Muscle of leg (tissue), 11 donors: Measurements from ENCODE around the gene STIM1. TPM values are rescaled to one million over a fixed set of nuclear protein-coding genes. Genes with fewer than 3 reads are reported as not detected.
"Not testable (repeated sequence)": the region's sequence is repeated elsewhere in the genome, so short reads cannot be mapped to it uniquely, and the experiment has no call there.

Experiments used
- DNase-seq: peaks from one replicate; pipeline ENCODE4 v3.0.0; 2013
- H3K27ac ChIP-seq: one replicate; pipeline ENCODE4 v1.5.1; 2013; ENCODE audit warnings: mild to moderate bottlenecking, low read length, control low read depth
- H3K27me3 ChIP-seq: one replicate; pipeline ENCODE4 v1.6.1; 2013; ENCODE audit warnings: low read length; ENCODE audit not compliant: control insufficient read depth, insufficient read depth
- H3K36me3 ChIP-seq: one replicate; pipeline ENCODE4 v1.6.1; 2013; ENCODE audit warnings: low read length; ENCODE audit not compliant: control insufficient read depth, insufficient read depth
- H3K4me1 ChIP-seq: one replicate; pipeline ENCODE4 v1.6.1; 2013; ENCODE audit warnings: low read length; ENCODE audit not compliant: control insufficient read depth, insufficient read depth
- H3K4me3 ChIP-seq: one replicate; pipeline ENCODE4 v1.5.1; 2013; ENCODE audit warnings: low read length, control low read depth
- H3K9me3 ChIP-seq: replicated peaks from 2 replicates; pipeline ENCODE4 v1.6.1; 2013; ENCODE audit warnings: low read depth, low read length; ENCODE audit not compliant: control insufficient read depth
- WGBS: methylation state at CpG from one replicate; pipeline ENCODE4 v1.1.5; 2013; ENCODE audit warnings: missing lambda C conversion rate; ENCODE audit not compliant: insufficient coverage; 5-methylcytosine and 5-hydroxymethylcytosine counted together
- polyA plus RNA-seq, 8 donors: library from polyadenylated mRNA; unstranded; fragments of 120-200 nt; gene quantifications; one replicate each; pipeline versions ENCODE4 v1.2.1 to v1.2.3, GENCODE V29; 2013; ENCODE audit warnings: inconsistent platforms in 1 of 8, low replicate concordance in 1 of 8; ENCODE audit not compliant: insufficient read length in 8 of 8, insufficient read depth in 1 of 8
- total RNA-seq: library from RNA; stranded (reverse); fragments of 120-200 nt; gene quantifications from one replicate; pipeline ENCODE4 v1.2.4, GENCODE V29; 2013

Gene STIM1
- total and polyA plus RNA-seq, 9 donors = 40.7 to 108 (median 76.4) TPM

- Histone ChIP-seq H3K27ac (no peak overlapping the region), H3K4me1 (peaks cover 8% of the 10 kb centered on the region), H3K27me3 (no peaks in the 10 kb centered on the region), H3K4me3 (no peak overlapping the region), H3K36me3 (no peaks in the 10 kb centered on the region), H3K9me3 (no peaks in the 10 kb centered on the region)
- no peak for DNase-seq
Measured at GRCh38 chr11:4008116-4008515, 152.7 kb downstream of the STIM1 start.

- H3K36me3 ChIP-seq, H3K9me3 ChIP-seq, H3K4me1 ChIP-seq, H3K27me3 ChIP-seq, H3K27ac ChIP-seq, H3K4me3 ChIP-seq, DNase-seq: not testable (repeated sequence)
- WGBS = 100% methylated on average over 5 of the region's 9 CpGs
Measured at GRCh38 chr11:4016602-4017001, 161.1 kb downstream of the STIM1 start.

- Histone ChIP-seq H3K9me3 (peaks cover 3% of the 10 kb centered on the region), H3K27ac (no peak overlapping the region), H3K36me3 (no peaks in the 10 kb centered on the region), H3K4me1 (no peaks in the 10 kb centered on the region), H3K4me3 (no peak overlapping the region), H3K27me3 (no peaks in the 10 kb centered on the region)
- 96% methylated on average over 2 of the region's 3 CpGs for WGBS
- DNase-seq = no peak
Measured at GRCh38 chr11:4017129-4017528, 161.7 kb downstream of the STIM1 start.

- no peaks in the 10 kb centered on the region for H3K4me1 ChIP-seq
- 91% methylated on average over 1 of the region's 2 CpGs for WGBS
- no peak overlapping the region for H3K4me3 ChIP-seq
- no peak overlapping the region for H3K27ac ChIP-seq
- H3K36me3 ChIP-seq = no peaks in the 10 kb centered on the region
- H3K27me3 ChIP-seq = no peaks in the 10 kb centered on the region
- no peak for DNase-seq
- peaks cover 3% of the 10 kb centered on the region for H3K9me3 ChIP-seq
Measured at GRCh38 chr11:4018641-4019040, 163.2 kb downstream of the STIM1 start.

GRCh38 chr11:4019891-4020290 lies 164.4 kb downstream of the STIM1 start:
- Histone ChIP-seq H3K4me1 (peaks cover 4% of the 10 kb centered on the region), H3K36me3 (no peaks in the 10 kb centered on the region)
- no CpG with 5 or more reads among the region's 3 CpGs for WGBS

GRCh38 chr11:4022669-4023068 lies 167.2 kb downstream of the STIM1 start:
- H3K4me1 ChIP-seq = peaks cover 12% of the 10 kb centered on the region
- WGBS = 81% methylated on average over 3 of the region's 5 CpGs
- no peak overlapping the region for H3K27ac ChIP-seq
- no peaks in the 10 kb centered on the region for H3K36me3 ChIP-seq
- H3K9me3 ChIP-seq = peaks cover 3% of the 10 kb centered on the region
- no peak for DNase-seq
- H3K4me3 ChIP-seq = no peak overlapping the region
- H3K27me3 ChIP-seq = no peaks in the 10 kb centered on the region

More at GRCh38 chr11:4019891-4020290, 164.4 kb downstream of the STIM1 start:
- Histone ChIP-seq H3K9me3 (peaks cover 3% of the 10 kb centered on the region), H3K27ac (no peak overlapping the region), H3K27me3 (no peaks in the 10 kb centered on the region), H3K4me3 (no peak overlapping the region)
- no peak for DNase-seq

- WGBS = 6% methylated on average over 2 of the region's 3 CpGs
- Histone ChIP-seq H3K4me3 (no peak overlapping the region), H3K27me3 (no peaks in the 10 kb centered on the region), H3K4me1 (peaks cover 12% of the 10 kb centered on the region), H3K36me3 (no peaks in the 10 kb centered on the region), H3K27ac (peak overlapping the region; percentile 82), H3K9me3 (peaks cover 3% of the 10 kb centered on the region)
- DNase-seq = peak; percentile 78
Measured at GRCh38 chr11:4025248-4025966, 169.9 kb downstream of the STIM1 start.

- Histone ChIP-seq H3K4me1 (peaks cover 12% of the 10 kb centered on the region), H3K27ac (peak overlapping the region; percentile 82), H3K36me3 (no peaks in the 10 kb centered on the region), H3K27me3 (no peaks in the 10 kb centered on the region), H3K9me3 (peaks cover 3% of the 10 kb centered on the region), H3K4me3 (no peak overlapping the region)
- DNase-seq = peak; percentile 87
- WGBS = 20% methylated on average over 1 of the region's 2 CpGs
Measured at GRCh38 chr11:4025967-4026324, 170.5 kb downstream of the STIM1 start.

GRCh38 chr11:4026389-4026788 lies 170.9 kb downstream of the STIM1 start:
- Histone ChIP-seq H3K4me3 (no peak overlapping the region), H3K27ac (peak overlapping the region; percentile 82), H3K9me3 (peaks cover under 1% of the 10 kb centered on the region), H3K36me3 (no peaks in the 10 kb centered on the region), H3K27me3 (no peaks in the 10 kb centered on the region), H3K4me1 (peaks cover 12% of the 10 kb centered on the region)
- DNase-seq = no peak
- WGBS = no CpG with 5 or more reads among the region's 1 CpG

GRCh38 chr11:4027746-4028145 lies 172.3 kb downstream of the STIM1 start:
- DNase-seq = no peak
- WGBS = no CpG with 5 or more reads among the region's 1 CpG
- peaks cover 12% of the 10 kb centered on the region for H3K4me1 ChIP-seq
- H3K36me3 ChIP-seq = no peaks in the 10 kb centered on the region
- no peaks in the 10 kb centered on the region for H3K27me3 ChIP-seq
- H3K27ac ChIP-seq = no peak overlapping the region
- H3K4me3 ChIP-seq = no peak overlapping the region
- no peaks in the 10 kb centered on the region for H3K9me3 ChIP-seq

GRCh38 chr11:4030197-4030596 lies 174.7 kb downstream of the STIM1 start:
- Histone ChIP-seq H3K4me1 (peaks cover 7% of the 10 kb centered on the region), H3K36me3 (no peaks in the 10 kb centered on the region), H3K27me3 (no peaks in the 10 kb centered on the region), H3K9me3 (peaks cover 3% of the 10 kb centered on the region), H3K27ac (no peak overlapping the region), H3K4me3 (no peak overlapping the region)
- no peak for DNase-seq
- no CpG with 5 or more reads among the region's 3 CpGs for WGBS
